Measurements from ENCODE around the gene KRT9.

Gene KRT9

DNA sequence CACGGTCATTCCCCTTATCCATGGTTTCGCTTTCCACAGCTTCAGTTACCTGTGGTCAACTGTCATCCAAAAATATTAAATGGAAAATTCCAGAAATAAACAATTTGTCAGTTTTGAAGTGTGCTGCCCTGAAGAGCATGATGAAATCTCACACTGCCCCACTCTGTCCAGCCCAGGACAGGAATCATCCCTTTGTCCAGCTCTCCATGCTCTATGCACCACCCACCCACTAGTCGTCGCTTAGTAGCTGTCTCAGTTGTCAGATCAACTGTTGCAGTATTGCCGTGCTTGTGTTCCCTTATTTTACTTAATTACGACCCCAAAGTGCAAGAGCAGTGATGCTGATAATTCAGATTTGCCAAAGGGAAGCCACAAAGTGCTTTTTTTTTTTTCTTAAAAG lies 10.3 kb downstream of the KRT9 start:
- TF ChIP-seq, protein P1, sequence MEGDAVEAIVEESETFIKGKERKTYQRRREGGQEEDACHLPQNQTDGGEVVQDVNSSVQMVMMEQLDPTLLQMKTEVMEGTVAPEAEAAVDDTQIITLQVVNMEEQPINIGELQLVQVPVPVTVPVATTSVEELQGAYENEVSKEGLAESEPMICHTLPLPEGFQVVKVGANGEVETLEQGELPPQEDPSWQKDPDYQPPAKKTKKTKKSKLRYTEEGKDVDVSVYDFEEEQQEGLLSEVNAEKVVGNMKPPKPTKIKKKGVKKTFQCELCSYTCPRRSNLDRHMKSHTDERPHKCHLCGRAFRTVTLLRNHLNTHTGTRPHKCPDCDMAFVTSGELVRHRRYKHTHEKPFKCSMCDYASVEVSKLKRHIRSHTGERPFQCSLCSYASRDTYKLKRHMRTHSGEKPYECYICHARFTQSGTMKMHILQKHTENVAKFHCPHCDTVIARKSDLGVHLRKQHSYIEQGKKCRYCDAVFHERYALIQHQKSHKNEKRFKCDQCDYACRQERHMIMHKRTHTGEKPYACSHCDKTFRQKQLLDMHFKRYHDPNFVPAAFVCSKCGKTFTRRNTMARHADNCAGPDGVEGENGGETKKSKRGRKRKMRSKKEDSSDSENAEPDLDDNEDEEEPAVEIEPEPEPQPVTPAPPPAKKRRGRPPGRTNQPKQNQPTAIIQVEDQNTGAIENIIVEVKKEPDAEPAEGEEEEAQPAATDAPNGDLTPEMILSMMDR (IDR thresholded peaks at IDR 0.05), result no peak

DNA sequence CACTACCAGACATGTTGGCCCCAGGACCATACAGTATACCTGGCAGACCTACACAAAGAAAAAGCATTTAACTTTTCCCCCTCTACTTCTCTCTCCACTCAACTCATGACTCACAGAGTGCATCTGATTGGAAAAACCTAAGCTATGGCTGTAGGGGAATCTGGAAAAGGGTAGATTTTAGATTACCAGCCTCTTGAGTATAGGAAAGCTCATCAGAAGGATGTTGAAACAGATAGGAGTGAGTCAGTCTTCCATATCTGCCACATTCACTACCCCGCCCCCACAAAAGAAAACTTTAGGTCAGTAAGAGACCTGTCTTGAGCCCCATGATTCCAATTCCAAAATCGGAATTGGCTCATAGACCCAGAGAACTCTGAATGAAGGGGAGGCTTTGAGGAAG lies 12.3 kb downstream of the KRT9 start:
- TF ChIP-seq, protein P1 (IDR thresholded peaks at IDR 0.05), result no peak

DNA sequence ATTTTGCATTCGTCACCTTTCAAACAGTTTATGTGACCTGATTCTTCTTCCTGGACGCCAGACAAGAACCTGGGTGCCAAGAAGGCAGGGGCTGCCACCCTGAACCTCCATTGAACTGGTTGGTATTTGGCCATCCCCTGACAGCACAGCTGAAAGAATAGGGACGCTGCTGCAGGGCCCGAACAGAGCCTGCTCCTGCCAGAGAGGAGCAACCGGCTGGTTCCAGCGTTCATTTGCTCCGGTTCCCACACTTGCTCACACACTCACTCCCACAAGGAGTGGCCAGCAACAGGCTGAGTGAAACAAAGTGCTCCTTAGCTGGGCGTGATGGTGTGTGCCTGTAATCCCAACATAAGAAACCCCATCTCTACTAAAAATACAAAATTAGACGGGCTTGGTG lies 14.9 kb downstream of the KRT9 start:
- TF ChIP-seq, protein P1 (IDR thresholded peaks at IDR 0.05), result no peak

DNA sequence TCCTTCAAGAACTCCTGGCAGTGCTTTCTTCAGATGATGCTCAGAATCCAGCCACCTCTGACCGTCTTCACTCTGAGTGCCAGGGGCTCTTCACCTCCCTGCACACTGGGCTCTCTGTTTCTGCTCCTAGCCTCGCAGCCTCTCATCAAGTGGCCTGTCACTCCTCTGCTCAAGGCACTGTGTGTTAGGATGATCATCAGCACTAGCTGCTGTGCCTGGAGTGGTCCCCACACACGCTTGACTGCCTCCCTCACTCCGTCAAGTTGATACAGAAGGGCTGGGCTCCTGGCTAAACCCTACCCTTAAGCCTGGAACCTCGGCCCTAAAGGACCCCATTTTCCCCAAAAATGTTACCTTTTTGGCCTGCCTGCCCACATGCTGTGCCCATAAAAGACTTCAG lies 15.6 kb downstream of the KRT9 start:
- TF ChIP-seq, protein P1 (IDR thresholded peaks at IDR 0.05), result no peak

DNA sequence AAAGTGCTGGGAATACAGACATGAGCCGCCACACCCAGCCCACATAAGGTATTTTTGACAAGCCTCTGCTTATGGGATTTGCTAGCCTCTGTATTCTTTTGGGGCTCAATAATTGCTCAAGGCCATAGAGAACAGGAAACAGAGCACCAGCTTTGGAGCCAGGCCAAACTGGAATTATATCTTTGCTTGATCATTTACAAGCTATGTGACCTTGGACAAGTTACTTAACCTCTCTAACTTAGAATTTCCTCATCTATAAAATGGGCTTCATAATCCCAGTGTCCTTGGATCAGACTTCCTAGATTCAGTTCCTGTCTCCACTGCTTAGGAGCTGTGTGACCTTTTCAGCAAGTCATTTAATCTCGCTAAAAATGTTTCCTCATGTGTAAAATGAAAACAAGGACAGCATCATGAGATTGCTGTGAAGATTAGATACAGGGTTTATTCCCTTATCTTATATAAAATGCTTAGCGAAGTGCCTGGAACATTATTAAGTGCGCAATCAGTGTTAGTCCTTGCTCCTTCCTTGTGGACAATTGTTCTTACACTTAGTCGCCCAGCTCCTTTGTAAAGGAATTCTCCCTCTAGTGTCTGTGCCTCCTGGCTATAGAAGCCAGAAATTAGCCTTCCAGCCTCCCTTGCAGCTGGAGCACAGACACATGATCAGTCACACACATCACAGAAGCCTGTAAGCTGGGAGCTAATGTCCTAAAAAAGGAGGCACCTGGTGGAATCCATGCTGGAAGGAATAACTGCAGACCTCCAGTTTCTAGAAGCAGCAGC lies 16.6 kb downstream of the KRT9 start:
- TF ChIP-seq, protein P1 (IDR thresholded peaks at IDR 0.05), result no peak

DNA sequence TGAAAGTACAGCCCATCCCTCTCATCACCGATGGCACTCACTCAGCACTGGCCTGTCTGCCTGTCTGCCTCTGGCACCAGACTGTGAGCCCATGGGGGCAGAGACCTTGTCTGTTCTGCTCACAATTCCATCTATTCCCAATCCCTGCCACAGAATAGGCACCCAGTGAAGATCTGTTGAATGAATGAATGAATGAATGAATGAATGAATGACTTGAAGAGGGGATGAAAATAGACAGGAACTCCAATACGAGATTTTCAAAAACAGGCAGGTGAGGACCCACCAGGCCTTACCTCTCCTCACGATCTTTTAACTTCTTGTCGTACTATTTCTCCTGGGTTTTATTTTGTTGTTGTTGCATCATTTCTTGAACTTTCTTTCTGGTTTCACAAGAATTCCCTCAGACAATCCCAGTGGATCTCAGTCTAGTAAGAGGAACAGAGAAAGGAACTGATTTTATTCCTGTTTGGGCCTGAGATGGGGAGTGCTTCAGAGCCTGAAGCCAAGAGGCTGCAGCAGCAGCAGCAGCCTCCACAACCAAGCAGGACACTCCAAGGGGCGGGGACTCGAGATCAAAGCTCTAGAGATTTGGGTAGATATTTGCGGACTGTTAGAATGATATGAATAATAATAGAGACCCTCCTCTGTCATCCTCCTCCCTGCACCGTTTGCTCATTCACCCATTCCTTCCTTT lies 17.7 kb downstream of the KRT9 start:
- TF ChIP-seq, protein P1 (IDR thresholded peaks at IDR 0.05), result no peak

DNA sequence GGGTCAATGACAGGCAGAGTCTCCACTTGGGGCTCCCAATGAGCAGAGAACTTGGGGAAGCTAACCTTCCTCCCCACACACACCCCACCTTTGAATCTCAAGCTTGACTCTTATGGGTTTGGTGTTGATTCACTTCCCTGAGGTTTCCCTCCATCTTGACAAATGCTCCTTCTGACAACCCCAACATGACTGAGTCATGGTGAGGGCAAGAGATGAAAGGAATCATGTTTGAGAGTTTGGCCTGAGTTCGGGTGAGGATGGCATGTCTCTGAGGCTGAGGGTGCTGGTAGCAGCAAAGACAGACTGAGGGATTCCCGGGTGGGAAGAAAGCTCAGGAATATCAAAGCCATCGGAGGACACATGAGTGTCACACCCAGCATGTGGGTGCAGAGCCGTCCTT lies 18.7 kb downstream of the KRT9 start:
- TF ChIP-seq, protein P1 (IDR thresholded peaks at IDR 0.05), result no peak
